Natural killer cell (primary cell): ENCODE measurements around the gene EPS8. TPM values are rescaled to one million over a fixed set of nuclear protein-coding genes. Genes with fewer than 3 reads are reported as not detected.

Experiments
- ATAC-seq, 3 donors: fragments of 150-1000 bp in 2 of 3; fragments of 200-7000 bp in 1 of 3; cut with Tn5 transposase; 1 replicate in 1 of 3; 2 replicates in 2 of 3; pipeline ENCODE4 v1.10.0; 2021; ENCODE audit warnings: mild to moderate bottlenecking in 2 of 3, moderate library complexity in 2 of 3
- DNase-seq, 2 donors: peaks; one replicate each; pipeline versions ENCODE4 v3.0.0 to v3.0.0-alpha.2; 2013 to 2021; ENCODE audit warnings: mixed read lengths in 1 of 2
- H3K27ac ChIP-seq: one replicate; pipeline ENCODE4 v1.5.1; 2013; ENCODE audit warnings: mild to moderate bottlenecking, low read length
- H3K27me3 ChIP-seq: one replicate; pipeline ENCODE4 v1.6.1; 2013; ENCODE audit warnings: low read length; ENCODE audit not compliant: control insufficient read depth, insufficient read depth
- H3K36me3 ChIP-seq: one replicate; pipeline ENCODE4 v1.6.1; 2013; ENCODE audit warnings: low read length; ENCODE audit not compliant: control insufficient read depth, insufficient read depth
- H3K4me1 ChIP-seq: one replicate; pipeline ENCODE4 v1.6.1; 2013; ENCODE audit warnings: low read length; ENCODE audit not compliant: control insufficient read depth, insufficient read depth
- H3K4me3 ChIP-seq: one replicate; pipeline ENCODE4 v1.5.1; 2013; ENCODE audit warnings: low read length
- H3K9me3 ChIP-seq: one replicate; pipeline ENCODE4 v1.6.1; 2013; ENCODE audit warnings: low read length; ENCODE audit not compliant: control insufficient read depth, insufficient read depth
- H3K27ac Mint-ChIP-seq, 2 donors: one replicate each; pipeline ENCODE4 v1.8.0; 2022; ENCODE audit warnings: mild to moderate bottlenecking in 2 of 2, mixed read lengths in 2 of 2, moderate library complexity in 1 of 2
- H3K27me3 Mint-ChIP-seq, 2 donors: one replicate each; pipeline ENCODE4 v1.8.0; 2022; ENCODE audit warnings: low read depth in 2 of 2, mixed read lengths in 2 of 2
- H3K36me3 Mint-ChIP-seq: one replicate; pipeline ENCODE4 v1.8.0; 2022; ENCODE audit warnings: mixed read lengths
- H3K4me1 Mint-ChIP-seq, 2 donors: one replicate each; pipeline ENCODE4 v1.8.0; 2022; ENCODE audit warnings: mixed read lengths in 2 of 2
- H3K4me3 Mint-ChIP-seq: one replicate; pipeline ENCODE4 v1.8.0; 2022; ENCODE audit warnings: mild to moderate bottlenecking, moderate library complexity, mixed read lengths
- H3K9me3 Mint-ChIP-seq, 2 donors: one replicate each; pipeline ENCODE4 v1.8.0; 2022; ENCODE audit warnings: mixed read lengths in 2 of 2
- CTCF ChIP-seq: fragments of 200-600 bp; IDR thresholded peaks from one replicate; pipeline ENCODE4 v1.8.0; 2022; ENCODE audit warnings: antibody characterized with exemption
- WGBS: methylation state at CpG from one replicate; pipeline ENCODE4 v1.1.7; 2013; ENCODE audit warnings: missing lambda C conversion rate; ENCODE audit not compliant: insufficient coverage; 5-methylcytosine and 5-hydroxymethylcytosine counted together
- intact Hi-C: fragments of 100-400 bp; cut with micrococcal nuclease; formaldehyde crosslinking; loops from one replicate; pipeline ENCODE4 v1.14.2; 2022
- total RNA-seq, 4 donors: library from RNA; stranded (reverse); fragments of 120-200 nt in 1 of 4; gene quantifications; one replicate each; pipeline versions ENCODE4 v1.2.3 to v1.2.4, GENCODE V29; 2013 to 2022

The EPS8 gene
- total RNA-seq, 3 donors from 2014 or later (not counting 1 experiment from before 2014, with no cell fraction given) = 1.5 to 2.6 (median 1.5) TPM

DNA sequence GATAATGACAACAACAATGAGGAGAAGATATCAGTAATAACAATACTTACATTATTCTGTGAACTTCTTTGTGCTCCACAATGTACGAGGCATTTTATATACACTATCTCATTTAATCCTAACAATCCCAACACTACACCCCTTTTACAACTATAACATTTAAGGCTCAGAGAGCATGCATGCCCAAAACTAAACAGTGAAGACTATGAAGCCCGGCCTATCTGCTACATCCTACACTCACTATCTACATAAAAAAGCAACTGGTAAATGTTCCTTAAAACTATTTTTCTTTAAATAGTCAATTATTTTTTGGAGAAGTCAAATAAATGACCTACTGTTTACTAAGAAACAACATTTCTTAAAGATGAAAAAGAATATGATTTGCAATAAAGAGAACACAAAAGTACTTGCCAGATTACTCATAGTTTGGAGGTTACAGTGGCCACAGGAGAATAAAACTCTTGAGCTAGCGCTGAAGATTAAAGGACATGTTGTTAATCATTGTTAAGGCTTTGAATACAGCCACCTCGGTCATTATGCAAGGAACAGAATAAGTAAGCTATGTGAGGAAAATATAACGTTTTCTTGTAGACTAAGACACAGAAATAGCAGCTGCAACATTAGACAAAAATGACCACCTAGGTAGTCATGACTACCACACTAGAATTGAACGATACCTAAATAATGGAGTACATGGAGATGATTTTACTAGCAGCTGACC is 56.7 kb downstream of the EPS8 start:
- Mint-ChIP-seq H3K36me3 (no peaks in the 10 kb centered on the region), H3K4me3 (no peak overlapping the region), H3K27ac (no peak overlapping the region), H3K9me3 (no peaks in the 10 kb centered on the region), H3K4me1 (no peaks in the 10 kb centered on the region), H3K27me3 (peaks cover 7 to 8% of the 10 kb centered on the region in 2 donors)
- WGBS = 91% methylated on average over 5 of the region's 6 CpGs
- H3K27me3 ChIP-seq = no peaks in the 10 kb centered on the region
- intact Hi-C loops = no loop called here
- H3K27ac ChIP-seq = no peak overlapping the region
- ATAC-seq (no peak), DNase-seq (no peak)
- TF ChIP-seq CTCF = no peak
- H3K4me1 ChIP-seq = no peaks in the 10 kb centered on the region
- H3K36me3 ChIP-seq = no peaks in the 10 kb centered on the region
- no peak overlapping the region for H3K4me3 ChIP-seq
- no peaks in the 10 kb centered on the region for H3K9me3 ChIP-seq

DNA sequence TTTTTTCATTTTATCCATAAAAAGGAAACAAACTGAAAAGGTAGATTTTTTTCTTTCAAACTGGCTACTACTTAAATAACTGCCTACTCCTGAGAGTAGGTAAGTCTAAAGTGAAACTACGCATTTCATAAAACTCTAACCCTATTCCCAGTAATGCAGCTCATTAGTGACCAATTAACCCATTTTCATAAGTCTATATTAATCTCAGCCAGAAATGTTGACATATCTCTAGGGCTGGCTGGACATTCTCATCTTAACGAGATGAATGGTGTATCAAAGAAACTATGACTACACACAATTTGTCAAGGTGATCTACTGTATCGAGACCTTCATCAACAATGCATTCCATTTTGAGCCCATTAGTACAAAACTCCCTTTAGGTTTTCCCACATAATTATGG is 57.2 kb downstream of the EPS8 start:
- Histone ChIP-seq H3K9me3 (no peaks in the 10 kb centered on the region), H3K36me3 (no peaks in the 10 kb centered on the region), H3K4me3 (no peak overlapping the region), H3K4me1 (no peaks in the 10 kb centered on the region), H3K27ac (no peak overlapping the region), H3K27me3 (no peaks in the 10 kb centered on the region)
- ATAC-seq = no peak
- TF ChIP-seq CTCF = no peak
- no peak for DNase-seq
- intact Hi-C loops = no loop called here
- no peaks in the 10 kb centered on the region for H3K9me3 Mint-ChIP-seq
- H3K4me3 Mint-ChIP-seq = no peak overlapping the region
- H3K36me3 Mint-ChIP-seq = no peaks in the 10 kb centered on the region
- WGBS = 100% methylated on average over 2 of the region's 3 CpGs
- H3K4me1 Mint-ChIP-seq = no peaks in the 10 kb centered on the region
- H3K27me3 Mint-ChIP-seq = peaks cover 7 to 8% of the 10 kb centered on the region in 2 donors
- no peak overlapping the region for H3K27ac Mint-ChIP-seq

DNA sequence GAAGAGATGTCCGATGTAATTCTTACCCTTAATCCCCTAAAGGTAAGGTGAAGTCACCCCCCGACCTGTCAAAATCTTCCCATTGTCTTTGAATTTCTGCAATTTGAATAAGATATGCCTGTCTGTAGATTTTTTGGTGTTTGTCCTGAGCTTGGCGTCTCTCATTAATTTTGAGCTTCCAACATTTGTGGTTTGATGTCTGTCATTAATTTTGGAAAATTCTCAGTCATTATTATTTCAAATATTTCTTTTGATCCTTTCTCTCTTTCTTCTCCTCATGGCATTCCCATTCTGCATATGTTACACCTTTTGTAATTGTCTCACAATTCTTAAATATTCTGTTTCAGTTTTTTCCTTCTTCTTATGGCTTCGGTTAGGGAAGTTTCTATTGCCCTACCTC is 60.1 kb downstream of the EPS8 start:
- no peaks in the 10 kb centered on the region for H3K4me1 ChIP-seq
- Mint-ChIP-seq H3K9me3 (no peaks in the 10 kb centered on the region), H3K27me3 (peaks cover 7 to 11% of the 10 kb centered on the region in 2 donors), H3K36me3 (no peaks in the 10 kb centered on the region), H3K4me3 (no peak overlapping the region), H3K4me1 (no peaks in the 10 kb centered on the region), H3K27ac (no peak overlapping the region)
- no peak overlapping the region for H3K27ac ChIP-seq
- H3K9me3 ChIP-seq = no peaks in the 10 kb centered on the region
- no peak overlapping the region for H3K4me3 ChIP-seq
- TF ChIP-seq CTCF = no peak
- no peak for ATAC-seq
- no peaks in the 10 kb centered on the region for H3K36me3 ChIP-seq
- intact Hi-C loops = no loop called here
- WGBS = 93% methylated on average over 3 of the region's 4 CpGs
- no peak for DNase-seq
- H3K27me3 ChIP-seq = no peaks in the 10 kb centered on the region

DNA sequence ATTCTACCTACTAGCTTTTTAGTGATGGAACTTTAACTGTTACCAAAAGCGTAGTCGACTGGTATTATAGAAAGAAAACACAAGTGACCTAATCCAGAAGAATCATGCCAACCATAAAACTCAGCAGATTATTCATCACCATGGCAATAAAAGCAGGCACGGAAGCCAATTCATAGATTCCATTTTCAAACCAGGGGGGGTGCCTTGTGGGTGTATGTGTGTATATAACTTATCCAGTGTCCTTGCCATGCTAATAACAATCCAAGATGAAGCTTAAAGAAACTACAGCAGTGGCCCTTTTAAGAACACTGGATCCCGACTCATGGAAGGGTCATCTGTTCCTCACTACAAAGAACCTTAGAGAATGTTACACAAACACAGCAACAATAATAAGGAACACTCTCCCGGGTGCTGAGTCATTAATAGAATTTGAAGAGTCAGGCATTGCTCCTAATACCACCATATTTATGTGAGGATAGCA is 61.0 kb downstream of the EPS8 start:
- Mint-ChIP-seq H3K4me1 (no peaks in the 10 kb centered on the region), H3K9me3 (no peaks in the 10 kb centered on the region), H3K4me3 (no peak overlapping the region), H3K27me3 (peaks cover 7 to 11% of the 10 kb centered on the region in 2 donors), H3K27ac (no peak overlapping the region), H3K36me3 (no peaks in the 10 kb centered on the region)
- Histone ChIP-seq H3K27ac (no peak overlapping the region), H3K36me3 (no peaks in the 10 kb centered on the region), H3K4me1 (no peaks in the 10 kb centered on the region), H3K4me3 (no peak overlapping the region), H3K27me3 (no peaks in the 10 kb centered on the region), H3K9me3 (no peaks in the 10 kb centered on the region)
- DNase-seq (no peak), ATAC-seq (no peak)
- no peak for TF ChIP-seq CTCF
- WGBS = 94% methylated on average over 3 of the region's 5 CpGs
- intact Hi-C loops = no loop called here
